GM20000 (cell line): ENCODE measurements around the gene CELF2.

ENCODE experiments used
- DNase-seq: peaks from one replicate; pipeline ENCODE4 v3.0.0; 2012; ENCODE audit warnings: low spot score
- CTCF ChIP-seq: IDR thresholded peaks from 2 replicates; pipeline ENCODE4 v1.5.1; 2012; ENCODE audit warnings: mild to moderate bottlenecking, control low read depth; ENCODE audit errors: extremely low read depth, missing control alignments

Gene CELF2

GRCh38 chr10:11230498-11231167, 213.0 kb downstream of the CELF2 start:
- no peak for TF ChIP-seq CTCF
- DNase-seq: no peak

GRCh38 chr10:11231285-11231684, 213.6 kb downstream of the CELF2 start:
- no peak for TF ChIP-seq CTCF
- no peak for DNase-seq

- no peak for TF ChIP-seq CTCF
- no peak for DNase-seq
These were observed 214.7 kb downstream of the CELF2 start for GRCh38 chr10:11232222-11232961.

- no peak for DNase-seq
- TF ChIP-seq CTCF: no peak
These were observed 217.3 kb downstream of the CELF2 start for GRCh38 chr10:11234857-11235531.

GRCh38 chr10:11235771-11236170, 218.1 kb downstream of the CELF2 start:
- no peak for DNase-seq
- TF ChIP-seq CTCF: no peak

- DNase-seq: no peak
- no peak for TF ChIP-seq CTCF
These were observed 218.6 kb downstream of the CELF2 start for GRCh38 chr10:11236234-11236633.

GRCh38 chr10:11237571-11237970, 219.9 kb downstream of the CELF2 start:
- no peak for TF ChIP-seq CTCF
- DNase-seq: no peak
